DOHH2 (cell line): ENCODE results near the gene NDUFC2.
"Not testable (repeated sequence)": the region's sequence is repeated elsewhere in the genome, so short reads cannot be mapped to it uniquely, and the experiment has no call there.

ENCODE experiments used
- H3F3A ChIP-seq: fragments of 200-600 bp; sonication (generic), shearing (Covaris generic); 2 replicates; pipeline ENCODE4 v1.6.0; 2016; ENCODE audit warnings: antibody characterized with exemption, mild to moderate bottlenecking; ENCODE audit not compliant: control insufficient read depth, insufficient read depth
- H3K27ac ChIP-seq: fragments of 200-600 bp; sonication (generic); 2 replicates; pipeline ENCODE4 v1.5.1; 2014; ENCODE audit warnings: low read depth, mild to moderate bottlenecking, low read length, moderate library complexity
- H3K27me3 ChIP-seq: fragments of 200-600 bp; sonication (generic); 2 replicates; pipeline ENCODE4 v1.6.1; 2014; ENCODE audit warnings: mild to moderate bottlenecking, low read length, mixed read lengths; ENCODE audit not compliant: control insufficient read depth
- H3K36me3 ChIP-seq: fragments of 200-600 bp; sonication (generic); 2 replicates; pipeline ENCODE4 v1.6.1; 2014; ENCODE audit warnings: mild to moderate bottlenecking, low read length, moderate library complexity, mixed read lengths; ENCODE audit not compliant: control insufficient read depth
- H3K4me1 ChIP-seq: fragments of 200-600 bp; sonication (generic); 2 replicates; pipeline ENCODE4 v1.6.1; 2014; ENCODE audit warnings: mild to moderate bottlenecking, low read length, mixed read lengths; ENCODE audit not compliant: control insufficient read depth
- H3K4me2 ChIP-seq: fragments of 200-600 bp; sonication (generic); 2 replicates; pipeline ENCODE4 v1.6.0; 2014; ENCODE audit warnings: mild to moderate bottlenecking, low read length, moderate library complexity
- H3K4me3 ChIP-seq: fragments of 200-600 bp; sonication (generic); 2 replicates; pipeline ENCODE4 v1.5.1; 2014; ENCODE audit warnings: mild to moderate bottlenecking, low read length, mixed read lengths
- H3K79me2 ChIP-seq: fragments of 200-600 bp; sonication (generic); 2 replicates; pipeline ENCODE4 v1.6.1; 2014; ENCODE audit warnings: mild to moderate bottlenecking, low read length, mixed read lengths; ENCODE audit not compliant: control insufficient read depth
- H3K9me2 ChIP-seq: fragments of 200-600 bp; sonication (generic); replicated peaks from 2 replicates; pipeline ENCODE4 v1.6.1; 2014; ENCODE audit warnings: mild to moderate bottlenecking, low read length, mixed read lengths; ENCODE audit not compliant: control insufficient read depth
- H3K9me3 ChIP-seq: fragments of 200-600 bp; sonication (generic); 2 replicates; pipeline ENCODE4 v1.6.1; 2014; ENCODE audit warnings: antibody characterized with exemption, low read length, mixed read lengths; ENCODE audit not compliant: control insufficient read depth, insufficient read depth
- H4K20me1 ChIP-seq: fragments of 200-600 bp; sonication (generic); 2 replicates; pipeline ENCODE4 v1.6.0; 2014; ENCODE audit warnings: low read depth, mild to moderate bottlenecking, antibody characterized with exemption, low read length, moderate library complexity; ENCODE audit not compliant: control insufficient read depth, insufficient read depth
- EZH2phosphoT487 ChIP-seq: fragments of 200-600 bp; sonication (generic); IDR thresholded peaks from 2 replicates; pipeline ENCODE4 v1.6.1; 2017; ENCODE audit warnings: borderline replicate concordance, mild to moderate bottlenecking, antibody characterized with exemption, low read length, moderate library complexity, mixed read lengths
- TF ChIP-seq, protein P1 (sequence below): fragments of 200-600 bp; sonication (generic); IDR thresholded peaks from one replicate; pipeline ENCODE4 v1.5.1; 2014; ENCODE audit warnings: antibody characterized with exemption, mild to moderate bottlenecking, low read depth, low read length; ENCODE audit not compliant: poor library complexity, severe bottlenecking

Gene NDUFC2

GRCh38 chr11:78080084-78080817, 589 bp upstream of the NDUFC2 start:
- Histone ChIP-seq H3K79me2 (peaks cover 48% of the 10 kb centered on the region), H3K4me1 (peaks cover 38% of the 10 kb centered on the region), H3K9me2 (no peaks in the 10 kb centered on the region), H3K27me3 (no peaks in the 10 kb centered on the region), H3K36me3 (peaks cover 16% of the 10 kb centered on the region), H3K9me3 (0 out of 2 replicates have a peak, but pooled peaks cover 2% of the 10 kb centered on the region), H3K4me3 (peak overlapping the region; percentile 95), H3K27ac (no peak overlapping the region), H3K4me2 (peak overlapping the region; percentile 88), H3F3A (no peaks in the 10 kb centered on the region), H4K20me1 (0 out of 2 replicates have a peak, but pooled peaks cover 5% of the 10 kb centered on the region)
- no peak for TF ChIP-seq EZH2phosphoT487
- TF ChIP-seq, protein P1, sequence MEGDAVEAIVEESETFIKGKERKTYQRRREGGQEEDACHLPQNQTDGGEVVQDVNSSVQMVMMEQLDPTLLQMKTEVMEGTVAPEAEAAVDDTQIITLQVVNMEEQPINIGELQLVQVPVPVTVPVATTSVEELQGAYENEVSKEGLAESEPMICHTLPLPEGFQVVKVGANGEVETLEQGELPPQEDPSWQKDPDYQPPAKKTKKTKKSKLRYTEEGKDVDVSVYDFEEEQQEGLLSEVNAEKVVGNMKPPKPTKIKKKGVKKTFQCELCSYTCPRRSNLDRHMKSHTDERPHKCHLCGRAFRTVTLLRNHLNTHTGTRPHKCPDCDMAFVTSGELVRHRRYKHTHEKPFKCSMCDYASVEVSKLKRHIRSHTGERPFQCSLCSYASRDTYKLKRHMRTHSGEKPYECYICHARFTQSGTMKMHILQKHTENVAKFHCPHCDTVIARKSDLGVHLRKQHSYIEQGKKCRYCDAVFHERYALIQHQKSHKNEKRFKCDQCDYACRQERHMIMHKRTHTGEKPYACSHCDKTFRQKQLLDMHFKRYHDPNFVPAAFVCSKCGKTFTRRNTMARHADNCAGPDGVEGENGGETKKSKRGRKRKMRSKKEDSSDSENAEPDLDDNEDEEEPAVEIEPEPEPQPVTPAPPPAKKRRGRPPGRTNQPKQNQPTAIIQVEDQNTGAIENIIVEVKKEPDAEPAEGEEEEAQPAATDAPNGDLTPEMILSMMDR, result no peak

DNA sequence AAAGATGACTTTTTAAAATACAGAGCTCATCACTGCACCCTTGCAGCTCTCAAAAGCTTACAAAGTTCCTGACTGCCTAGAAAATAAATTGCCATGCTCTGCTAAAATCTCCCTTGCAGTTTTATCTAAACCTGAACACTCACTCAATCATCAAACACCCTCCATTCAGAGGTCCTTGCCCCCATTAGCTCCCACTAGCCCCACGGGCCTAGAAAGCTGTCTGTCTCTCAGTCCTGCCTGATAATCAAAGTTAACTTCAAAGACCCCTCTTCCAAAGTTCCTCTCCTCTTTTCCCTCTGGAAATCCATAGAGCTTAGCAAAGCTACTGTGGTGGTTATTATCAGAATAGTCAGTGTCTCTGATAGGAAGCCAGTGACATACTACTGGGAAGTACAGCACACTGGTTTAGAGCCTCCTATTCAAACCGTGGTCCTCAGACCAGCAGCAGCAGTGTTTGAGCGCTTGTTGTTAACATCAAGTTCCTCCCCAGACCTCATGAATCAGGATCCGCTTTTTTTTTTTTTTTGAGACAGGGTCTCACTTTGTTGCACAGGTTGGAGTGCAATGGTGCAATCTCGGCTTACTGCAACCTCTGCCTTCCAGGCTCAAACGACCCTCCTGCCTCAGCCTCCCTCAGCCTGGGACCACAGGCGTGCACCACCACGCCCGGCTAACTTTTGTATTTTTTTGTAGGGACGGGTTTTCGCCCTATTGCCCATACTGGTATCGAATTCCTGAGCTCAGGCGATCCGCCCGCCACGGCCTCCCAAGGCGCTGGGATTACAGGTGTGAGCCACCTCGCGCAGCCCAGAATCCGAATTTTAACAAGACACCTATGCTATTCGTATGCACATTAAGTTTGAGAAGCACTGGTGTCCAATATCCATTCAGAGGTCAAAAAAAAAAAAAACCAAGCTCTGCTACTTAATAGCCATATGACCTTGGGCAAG, 1.2 kb downstream of the NDUFC2 start:
- H3K9me3 ChIP-seq, result 0 out of 2 replicates have a peak, but pooled peaks cover 2% of the 10 kb centered on the region
- H3K79me2 ChIP-seq, result peaks cover 64% of the 10 kb centered on the region
- no peaks in the 10 kb centered on the region for H3K9me2 ChIP-seq
- H3F3A ChIP-seq, result no peaks in the 10 kb centered on the region
- no peak overlapping the region for H3K27ac ChIP-seq
- H3K4me1 ChIP-seq, result peaks cover 38% of the 10 kb centered on the region
- H3K36me3 ChIP-seq, result peaks cover 16% of the 10 kb centered on the region
- H3K4me3 ChIP-seq, result peak overlapping the region; percentile 95
- H3K4me2 ChIP-seq, result peak overlapping the region; percentile 88
- no peak for TF ChIP-seq EZH2phosphoT487
- TF ChIP-seq, protein P1, result no peak
- H3K27me3 ChIP-seq, result no peaks in the 10 kb centered on the region
- H4K20me1 ChIP-seq, result 0 out of 2 replicates have a peak, but pooled peaks cover 5% of the 10 kb centered on the region

GRCh38 chr11:78077592-78077991, 2.1 kb downstream of the NDUFC2 start:
- Histone ChIP-seq H3K36me3 (peaks cover 19% of the 10 kb centered on the region), H3K79me2 (peaks cover 64% of the 10 kb centered on the region), H3K4me1 (peaks cover 32% of the 10 kb centered on the region)

More at GRCh38 chr11:78077592-78077991, 2.1 kb downstream of the NDUFC2 start:
- H3K27ac ChIP-seq, H3F3A ChIP-seq, H3K4me3 ChIP-seq, H4K20me1 ChIP-seq, H3K27me3 ChIP-seq, H3K9me2 ChIP-seq, H3K9me3 ChIP-seq: not testable (repeated sequence)
- H3K4me2 ChIP-seq, result peak overlapping the region; percentile 88
